Measurements from ENCODE around the gene DRAXIN. TPM values are rescaled to one million over a fixed set of nuclear protein-coding genes. Genes with fewer than 3 reads are reported as not detected.

DRAXIN gene
- polyA plus RNA-seq, 1 donor = 0.42 TPM

- Histone ChIP-seq H3K27ac (ENCODE audit: low read length) (no peak overlapping the region), H3K36me3 (ENCODE audit: control insufficient read depth, insufficient read depth, low read length) (peaks cover 25% of the 10 kb centered on the region), H3K4me1 (ENCODE audit: control insufficient read depth, insufficient read depth, low read length) (peaks cover 18% of the 10 kb centered on the region), H3K9me3 (ENCODE audit: control insufficient read depth, low read depth, low read length) (no peaks in the 10 kb centered on the region), H3K27me3 (ENCODE audit: control insufficient read depth, insufficient read depth, low read length) (peaks cover 2% of the 10 kb centered on the region), H3K4me3 (ENCODE audit: low read length) (no peak overlapping the region)
- 100% methylated on average over 3 of the region's 6 CpGs for WGBS (ENCODE audit: insufficient coverage, low lambda C conversion rate)
- no peak for DNase-seq
Measured at GRCh38 chr1:11657654-11658053, 33.9 kb upstream of the DRAXIN start.

GRCh38 chr1:11658542-11658941, 33.0 kb upstream of the DRAXIN start:
- H3K9me3 ChIP-seq (ENCODE audit: control insufficient read depth, low read depth, low read length) = no peaks in the 10 kb centered on the region
- H3K27ac ChIP-seq (ENCODE audit: low read length) = no peak overlapping the region
- no peak for DNase-seq
- H3K27me3 ChIP-seq (ENCODE audit: control insufficient read depth, insufficient read depth, low read length) = peaks cover 2% of the 10 kb centered on the region
- H3K36me3 ChIP-seq (ENCODE audit: control insufficient read depth, insufficient read depth, low read length) = peaks cover 25% of the 10 kb centered on the region
- no CpG with 5 or more reads among the region's 23 CpGs for WGBS (ENCODE audit: insufficient coverage, low lambda C conversion rate)
- H3K4me3 ChIP-seq (ENCODE audit: low read length) = no peak overlapping the region
- H3K4me1 ChIP-seq (ENCODE audit: control insufficient read depth, insufficient read depth, low read length) = peaks cover 13% of the 10 kb centered on the region

- no peak overlapping the region for H3K4me3 ChIP-seq (ENCODE audit: low read length)
- H3K27ac ChIP-seq (ENCODE audit: low read length) = no peak overlapping the region
- no peak for DNase-seq
- no peaks in the 10 kb centered on the region for H3K9me3 ChIP-seq (ENCODE audit: control insufficient read depth, low read depth, low read length)
- peaks cover 11% of the 10 kb centered on the region for H3K4me1 ChIP-seq (ENCODE audit: control insufficient read depth, insufficient read depth, low read length)
- WGBS (ENCODE audit: insufficient coverage, low lambda C conversion rate) = 60% methylated on average over 1 of the region's 4 CpGs
- peaks cover 2% of the 10 kb centered on the region for H3K27me3 ChIP-seq (ENCODE audit: control insufficient read depth, insufficient read depth, low read length)
- peaks cover 25% of the 10 kb centered on the region for H3K36me3 ChIP-seq (ENCODE audit: control insufficient read depth, insufficient read depth, low read length)
Measured at GRCh38 chr1:11659748-11660147, 31.8 kb upstream of the DRAXIN start.

GRCh38 chr1:11661103-11661502, 30.4 kb upstream of the DRAXIN start:
- H3K36me3 ChIP-seq (ENCODE audit: control insufficient read depth, insufficient read depth, low read length) = peaks cover 25% of the 10 kb centered on the region
- H3K4me1 ChIP-seq (ENCODE audit: control insufficient read depth, insufficient read depth, low read length) = peaks cover 2% of the 10 kb centered on the region
- no peak overlapping the region for H3K27ac ChIP-seq (ENCODE audit: low read length)
- H3K4me3 ChIP-seq (ENCODE audit: low read length) = no peak overlapping the region
- H3K27me3 ChIP-seq (ENCODE audit: control insufficient read depth, insufficient read depth, low read length) = no peaks in the 10 kb centered on the region
- WGBS (ENCODE audit: insufficient coverage, low lambda C conversion rate) = no CpG with 5 or more reads among the region's 17 CpGs
- H3K9me3 ChIP-seq (ENCODE audit: control insufficient read depth, low read depth, low read length) = no peaks in the 10 kb centered on the region
- no peak for DNase-seq

- peak overlapping the region; percentile 59 for H3K4me3 ChIP-seq (ENCODE audit: low read length)
- WGBS (ENCODE audit: insufficient coverage, low lambda C conversion rate) = no CpG with 5 or more reads among the region's 66 CpGs
- H3K4me1 ChIP-seq (ENCODE audit: control insufficient read depth, insufficient read depth, low read length) = peaks cover 9% of the 10 kb centered on the region
- H3K27me3 ChIP-seq (ENCODE audit: control insufficient read depth, insufficient read depth, low read length) = no peaks in the 10 kb centered on the region
- H3K27ac ChIP-seq (ENCODE audit: low read length) = peak overlapping the region; percentile 56
- H3K9me3 ChIP-seq (ENCODE audit: control insufficient read depth, low read depth, low read length) = no peaks in the 10 kb centered on the region
- peak; percentile 47 to 71 for DNase-seq
- peaks cover 14% of the 10 kb centered on the region for H3K36me3 ChIP-seq (ENCODE audit: control insufficient read depth, insufficient read depth, low read length)
Measured at GRCh38 chr1:11664336-11665065, 27.0 kb upstream of the DRAXIN start.

- Histone ChIP-seq H3K4me1 (ENCODE audit: control insufficient read depth, insufficient read depth, low read length) (peaks cover 29% of the 10 kb centered on the region), H3K27me3 (ENCODE audit: control insufficient read depth, insufficient read depth, low read length) (no peaks in the 10 kb centered on the region), H3K4me3 (ENCODE audit: low read length) (no peak overlapping the region), H3K36me3 (ENCODE audit: control insufficient read depth, insufficient read depth, low read length) (peaks cover 19% of the 10 kb centered on the region), H3K27ac (ENCODE audit: low read length) (no peak overlapping the region), H3K9me3 (ENCODE audit: control insufficient read depth, low read depth, low read length) (no peaks in the 10 kb centered on the region)
- DNase-seq = no peak
- no CpG with 5 or more reads among the region's 14 CpGs for WGBS (ENCODE audit: insufficient coverage, low lambda C conversion rate)
Measured at GRCh38 chr1:11668516-11668915, 23.0 kb upstream of the DRAXIN start.

- no CpG with 5 or more reads among the region's 6 CpGs for WGBS (ENCODE audit: insufficient coverage, low lambda C conversion rate)
- Histone ChIP-seq H3K4me1 (ENCODE audit: control insufficient read depth, insufficient read depth, low read length) (peaks cover 27% of the 10 kb centered on the region), H3K36me3 (ENCODE audit: control insufficient read depth, insufficient read depth, low read length) (peaks cover 38% of the 10 kb centered on the region), H3K4me3 (ENCODE audit: low read length) (no peak overlapping the region), H3K27ac (ENCODE audit: low read length) (peak overlapping the region; percentile 88), H3K27me3 (ENCODE audit: control insufficient read depth, insufficient read depth, low read length) (no peaks in the 10 kb centered on the region), H3K9me3 (ENCODE audit: control insufficient read depth, low read depth, low read length) (no peaks in the 10 kb centered on the region)
- no peak for DNase-seq
Measured at GRCh38 chr1:11670747-11671146, 20.8 kb upstream of the DRAXIN start.

- no peaks in the 10 kb centered on the region for H3K9me3 ChIP-seq (ENCODE audit: control insufficient read depth, low read depth, low read length)
- H3K27me3 ChIP-seq (ENCODE audit: control insufficient read depth, insufficient read depth, low read length) = no peaks in the 10 kb centered on the region
- H3K4me1 ChIP-seq (ENCODE audit: control insufficient read depth, insufficient read depth, low read length) = peaks cover 27% of the 10 kb centered on the region
- WGBS (ENCODE audit: insufficient coverage, low lambda C conversion rate) = no CpG with 5 or more reads among the region's 6 CpGs
- peaks cover 42% of the 10 kb centered on the region for H3K36me3 ChIP-seq (ENCODE audit: control insufficient read depth, insufficient read depth, low read length)
- no peak overlapping the region for H3K4me3 ChIP-seq (ENCODE audit: low read length)
- H3K27ac ChIP-seq (ENCODE audit: low read length) = peak overlapping the region; percentile 88
- DNase-seq = no peak
Measured at GRCh38 chr1:11671205-11671543, 20.3 kb upstream of the DRAXIN start.

- peak; percentile 78 to 91 for DNase-seq
Measured at GRCh38 chr1:11671544-11672286, 19.8 kb upstream of the DRAXIN start.

GRCh38 chr1:11673089-11673769, 18.3 kb upstream of the DRAXIN start:
- H3K27ac ChIP-seq (ENCODE audit: low read length) = no peak overlapping the region
- no peak overlapping the region for H3K4me3 ChIP-seq (ENCODE audit: low read length)
- peaks cover 55% of the 10 kb centered on the region for H3K36me3 ChIP-seq (ENCODE audit: control insufficient read depth, insufficient read depth, low read length)
- 80% methylated on average over 1 of the region's 14 CpGs for WGBS (ENCODE audit: insufficient coverage, low lambda C conversion rate)
- DNase-seq = no peak
- peaks cover 21% of the 10 kb centered on the region for H3K4me1 ChIP-seq (ENCODE audit: control insufficient read depth, insufficient read depth, low read length)
- H3K9me3 ChIP-seq (ENCODE audit: control insufficient read depth, low read depth, low read length) = no peaks in the 10 kb centered on the region
- H3K27me3 ChIP-seq (ENCODE audit: control insufficient read depth, insufficient read depth, low read length) = no peaks in the 10 kb centered on the region

More at GRCh38 chr1:11671544-11672286, 19.8 kb upstream of the DRAXIN start:
- H3K36me3 ChIP-seq (ENCODE audit: control insufficient read depth, insufficient read depth, low read length) = peaks cover 47% of the 10 kb centered on the region
- WGBS (ENCODE audit: insufficient coverage, low lambda C conversion rate) = no CpG with 5 or more reads among the region's 14 CpGs
- no peaks in the 10 kb centered on the region for H3K9me3 ChIP-seq (ENCODE audit: control insufficient read depth, low read depth, low read length)
- H3K27ac ChIP-seq (ENCODE audit: low read length) = peak overlapping the region; percentile 88
- peaks cover 27% of the 10 kb centered on the region for H3K4me1 ChIP-seq (ENCODE audit: control insufficient read depth, insufficient read depth, low read length)
- H3K4me3 ChIP-seq (ENCODE audit: low read length) = no peak overlapping the region
- H3K27me3 ChIP-seq (ENCODE audit: control insufficient read depth, insufficient read depth, low read length) = no peaks in the 10 kb centered on the region
